SK-N-SH treated with all-trans-retinoic acid at 6 μM for 48 hours (cell line): ENCODE results near the gene VIT.

ENCODE experiments used
- ATAC-seq: fragments of 200-7000 bp; cut with Tn5 transposase; 3 replicates; pipeline ENCODE4 v1.9.1; 2020; ENCODE audit warnings: mild to moderate bottlenecking, moderate library complexity
- BACH2 ChIP-seq: fragments of 250-450 bp; sonication (Bioruptor Pico); IDR thresholded peaks from 2 replicates; pipeline ENCODE4 v1.9.0; 2021; ENCODE audit warnings: mild to moderate bottlenecking, borderline replicate concordance
- ESRRG ChIP-seq: fragments of 250-450 bp; sonication (Bioruptor Pico); IDR thresholded peaks from 2 replicates; pipeline ENCODE4 v1.6.1; 2021; ENCODE audit warnings: mild to moderate bottlenecking
- ISL1 ChIP-seq: fragments of 250-450 bp; sonication (Bioruptor Pico); IDR thresholded peaks from 2 replicates; pipeline ENCODE4 v2.1.2; 2022; ENCODE audit warnings: mild to moderate bottlenecking, moderate library complexity
- OSR1 ChIP-seq: fragments of 250-450 bp; sonication (Bioruptor Pico); IDR thresholded peaks from 2 replicates; pipeline ENCODE4 v1.8.0; 2022; ENCODE audit warnings: moderate library complexity, mild to moderate bottlenecking, inconsistent platforms
- PPARA ChIP-seq: fragments of 250-450 bp; sonication (Bioruptor Pico); IDR thresholded peaks from 2 replicates; pipeline ENCODE4 v1.5.0; 2020; ENCODE audit warnings: mild to moderate bottlenecking, borderline replicate concordance
- RARB ChIP-seq: fragments of 250-450 bp; sonication (Bioruptor Pico); IDR thresholded peaks from 2 replicates; pipeline ENCODE4 v1.8.0; 2021; ENCODE audit warnings: mild to moderate bottlenecking, moderate library complexity
- SNAI2 ChIP-seq: fragments of 250-450 bp; sonication (Bioruptor Pico); IDR thresholded peaks from 2 replicates; pipeline ENCODE4 v1.5.0; 2020; ENCODE audit warnings: mild to moderate bottlenecking, moderate library complexity
- TCF4 ChIP-seq: fragments of 250-450 bp; sonication (Bioruptor Pico); IDR thresholded peaks from 2 replicates; pipeline ENCODE4 v1.8.0; 2021; ENCODE audit warnings: mild to moderate bottlenecking, moderate library complexity, borderline replicate concordance
- TOX ChIP-seq: fragments of 250-450 bp; sonication (Bioruptor Pico); IDR thresholded peaks from 2 replicates; pipeline ENCODE4 v1.8.0; 2021; ENCODE audit warnings: mild to moderate bottlenecking, moderate library complexity, borderline replicate concordance
- ZFP3 ChIP-seq: fragments of 250-450 bp; sonication (Bioruptor Pico); IDR thresholded peaks from 2 replicates; pipeline ENCODE4 v1.5.0; 2020; ENCODE audit warnings: mild to moderate bottlenecking, moderate library complexity
- ZFP30 ChIP-seq: fragments of 450-650 bp; formaldehyde crosslinking; IDR thresholded peaks from 2 replicates; pipeline ENCODE4 v1.5.0; 2022; ENCODE audit warnings: mild to moderate bottlenecking, moderate library complexity
- ZNF8 ChIP-seq: fragments of 450-650 bp; formaldehyde crosslinking; IDR thresholded peaks from 2 replicates; pipeline ENCODE4 v1.5.0; 2020; ENCODE audit warnings: mild to moderate bottlenecking, moderate library complexity
- TF ChIP-seq, protein P1 (sequence below): fragments of 250-450 bp; sonication (Bioruptor Pico); IDR thresholded peaks from 2 replicates; pipeline ENCODE4 v1.8.0; 2021; ENCODE audit warnings: low read depth, mild to moderate bottlenecking, moderate library complexity, borderline replicate concordance
- TF ChIP-seq, protein P2 (sequence below): fragments of 250-450 bp; sonication (Bioruptor Pico); IDR thresholded peaks from 2 replicates; pipeline ENCODE4 v1.5.0; 2020; ENCODE audit warnings: mild to moderate bottlenecking, moderate library complexity
- TF ChIP-seq, protein P3 (sequence below): fragments of 250-450 bp; sonication (Bioruptor Pico); IDR thresholded peaks from 2 replicates; pipeline ENCODE4 v1.5.1; 2020; ENCODE audit warnings: low read depth, mild to moderate bottlenecking, moderate library complexity
- TF ChIP-seq, protein P4 (sequence below): fragments of 250-450 bp; sonication (Bioruptor Pico); IDR thresholded peaks from 2 replicates; pipeline ENCODE4 v1.8.0; 2020; ENCODE audit warnings: mild to moderate bottlenecking, moderate library complexity, borderline replicate concordance
- TF ChIP-seq, protein P5 (sequence below): fragments of 250-450 bp; sonication (Bioruptor Pico); IDR thresholded peaks from 2 replicates; pipeline ENCODE4 v1.5.1; 2021; ENCODE audit warnings: mild to moderate bottlenecking, moderate library complexity

The VIT gene

DNA sequence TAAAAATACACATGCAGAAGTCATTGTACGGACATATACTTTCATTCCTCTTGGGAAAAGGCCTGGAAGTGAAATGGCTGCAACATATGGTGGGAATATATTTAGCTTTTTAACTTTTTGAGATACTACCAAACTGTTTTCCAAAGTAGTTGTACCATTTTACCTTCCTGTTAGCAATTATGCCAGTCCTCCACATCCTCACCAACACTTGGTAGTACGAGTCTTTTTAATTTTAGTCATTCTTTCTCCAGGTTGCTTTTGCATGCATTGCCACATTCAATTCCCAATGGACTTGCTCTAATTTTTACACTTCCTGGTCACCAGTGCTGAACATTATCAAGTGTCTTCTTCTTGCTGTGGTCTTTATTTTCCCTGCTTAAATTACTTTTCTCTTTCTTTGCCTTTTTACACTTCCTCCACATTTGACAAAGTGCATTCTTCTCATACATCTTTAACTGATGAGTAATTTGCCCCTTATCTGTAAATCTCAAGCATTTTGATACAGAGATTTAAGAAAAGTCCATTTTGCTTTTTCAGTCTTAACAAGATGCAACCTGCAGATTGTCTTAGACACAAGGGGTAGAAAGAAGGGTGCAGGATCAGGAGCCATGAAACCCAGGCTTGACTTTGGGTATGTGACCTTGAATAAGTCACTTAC lies 14.5 kb downstream of the VIT start:
- TF ChIP-seq TOX (CRISPR knock-in tag), result no peak
- TF ChIP-seq, protein P1, sequence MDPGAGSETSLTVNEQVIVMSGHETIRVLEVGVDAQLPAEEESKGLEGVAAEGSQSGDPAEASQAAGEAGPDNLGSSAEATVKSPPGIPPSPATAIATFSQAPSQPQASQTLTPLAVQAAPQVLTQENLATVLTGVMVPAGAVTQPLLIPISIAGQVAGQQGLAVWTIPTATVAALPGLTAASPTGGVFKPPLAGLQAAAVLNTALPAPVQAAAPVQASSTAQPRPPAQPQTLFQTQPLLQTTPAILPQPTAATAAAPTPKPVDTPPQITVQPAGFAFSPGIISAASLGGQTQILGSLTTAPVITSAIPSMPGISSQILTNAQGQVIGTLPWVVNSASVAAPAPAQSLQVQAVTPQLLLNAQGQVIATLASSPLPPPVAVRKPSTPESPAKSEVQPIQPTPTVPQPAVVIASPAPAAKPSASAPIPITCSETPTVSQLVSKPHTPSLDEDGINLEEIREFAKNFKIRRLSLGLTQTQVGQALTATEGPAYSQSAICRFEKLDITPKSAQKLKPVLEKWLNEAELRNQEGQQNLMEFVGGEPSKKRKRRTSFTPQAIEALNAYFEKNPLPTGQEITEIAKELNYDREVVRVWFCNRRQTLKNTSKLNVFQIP (CRISPR knock-in tag), result no peak
- no peak for TF ChIP-seq PPARA
- no peak for TF ChIP-seq SNAI2
- TF ChIP-seq, protein P2, sequence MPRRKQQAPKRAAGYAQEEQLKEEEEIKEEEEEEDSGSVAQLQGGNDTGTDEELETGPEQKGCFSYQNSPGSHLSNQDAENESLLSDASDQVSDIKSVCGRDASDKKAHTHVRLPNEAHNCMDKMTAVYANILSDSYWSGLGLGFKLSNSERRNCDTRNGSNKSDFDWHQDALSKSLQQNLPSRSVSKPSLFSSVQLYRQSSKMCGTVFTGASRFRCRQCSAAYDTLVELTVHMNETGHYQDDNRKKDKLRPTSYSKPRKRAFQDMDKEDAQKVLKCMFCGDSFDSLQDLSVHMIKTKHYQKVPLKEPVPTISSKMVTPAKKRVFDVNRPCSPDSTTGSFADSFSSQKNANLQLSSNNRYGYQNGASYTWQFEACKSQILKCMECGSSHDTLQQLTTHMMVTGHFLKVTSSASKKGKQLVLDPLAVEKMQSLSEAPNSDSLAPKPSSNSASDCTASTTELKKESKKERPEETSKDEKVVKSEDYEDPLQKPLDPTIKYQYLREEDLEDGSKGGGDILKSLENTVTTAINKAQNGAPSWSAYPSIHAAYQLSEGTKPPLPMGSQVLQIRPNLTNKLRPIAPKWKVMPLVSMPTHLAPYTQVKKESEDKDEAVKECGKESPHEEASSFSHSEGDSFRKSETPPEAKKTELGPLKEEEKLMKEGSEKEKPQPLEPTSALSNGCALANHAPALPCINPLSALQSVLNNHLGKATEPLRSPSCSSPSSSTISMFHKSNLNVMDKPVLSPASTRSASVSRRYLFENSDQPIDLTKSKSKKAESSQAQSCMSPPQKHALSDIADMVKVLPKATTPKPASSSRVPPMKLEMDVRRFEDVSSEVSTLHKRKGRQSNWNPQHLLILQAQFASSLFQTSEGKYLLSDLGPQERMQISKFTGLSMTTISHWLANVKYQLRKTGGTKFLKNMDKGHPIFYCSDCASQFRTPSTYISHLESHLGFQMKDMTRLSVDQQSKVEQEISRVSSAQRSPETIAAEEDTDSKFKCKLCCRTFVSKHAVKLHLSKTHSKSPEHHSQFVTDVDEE (CRISPR knock-in tag), result no peak
- no peak for TF ChIP-seq ZNF8 (CRISPR knock-in tag)
- TF ChIP-seq ESRRG (CRISPR knock-in tag), result no peak
- no peak for TF ChIP-seq ISL1 (CRISPR knock-in tag)

DNA sequence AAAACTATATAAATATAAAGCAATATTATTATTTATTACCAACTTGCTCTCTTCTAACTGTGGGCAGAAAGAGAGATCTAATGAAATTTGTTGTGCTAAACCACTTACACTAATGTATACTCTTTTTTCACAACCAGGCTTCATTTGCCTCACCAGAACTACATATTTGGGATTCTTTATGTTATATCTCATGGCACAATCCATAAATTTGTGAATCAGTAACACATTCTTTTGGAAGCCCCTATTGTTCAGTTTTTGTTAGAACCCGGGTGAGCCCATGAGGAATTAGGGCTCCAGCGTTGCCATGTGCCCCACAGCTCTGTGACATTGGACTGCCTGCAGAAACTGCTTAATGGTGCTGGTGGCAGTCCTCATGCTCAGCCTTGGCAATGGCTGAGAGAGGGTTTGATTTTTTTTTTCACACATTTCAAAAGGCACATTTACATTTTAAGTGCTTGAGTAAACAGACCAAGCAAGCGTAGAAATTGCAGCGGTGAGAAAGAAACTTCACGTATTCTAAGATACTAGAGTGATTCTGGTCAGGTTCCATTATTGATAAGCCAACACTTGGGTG lies 15.3 kb downstream of the VIT start:
- ATAC-seq, result no peak
- TF ChIP-seq, protein P3, sequence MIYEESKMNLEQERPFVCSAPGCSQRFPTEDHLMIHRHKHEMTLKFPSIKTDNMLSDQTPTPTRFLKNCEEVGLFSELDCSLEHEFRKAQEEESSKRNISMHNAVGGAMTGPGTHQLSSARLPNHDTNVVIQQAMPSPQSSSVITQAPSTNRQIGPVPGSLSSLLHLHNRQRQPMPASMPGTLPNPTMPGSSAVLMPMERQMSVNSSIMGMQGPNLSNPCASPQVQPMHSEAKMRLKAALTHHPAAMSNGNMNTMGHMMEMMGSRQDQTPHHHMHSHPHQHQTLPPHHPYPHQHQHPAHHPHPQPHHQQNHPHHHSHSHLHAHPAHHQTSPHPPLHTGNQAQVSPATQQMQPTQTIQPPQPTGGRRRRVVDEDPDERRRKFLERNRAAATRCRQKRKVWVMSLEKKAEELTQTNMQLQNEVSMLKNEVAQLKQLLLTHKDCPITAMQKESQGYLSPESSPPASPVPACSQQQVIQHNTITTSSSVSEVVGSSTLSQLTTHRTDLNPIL (CRISPR knock-in tag), result no peak
- TF ChIP-seq OSR1 (CRISPR knock-in tag), result no peak
- no peak for TF ChIP-seq ZFP3 (CRISPR knock-in tag)
- no peak for TF ChIP-seq ZNF8 (CRISPR knock-in tag)
- TF ChIP-seq, protein P4, sequence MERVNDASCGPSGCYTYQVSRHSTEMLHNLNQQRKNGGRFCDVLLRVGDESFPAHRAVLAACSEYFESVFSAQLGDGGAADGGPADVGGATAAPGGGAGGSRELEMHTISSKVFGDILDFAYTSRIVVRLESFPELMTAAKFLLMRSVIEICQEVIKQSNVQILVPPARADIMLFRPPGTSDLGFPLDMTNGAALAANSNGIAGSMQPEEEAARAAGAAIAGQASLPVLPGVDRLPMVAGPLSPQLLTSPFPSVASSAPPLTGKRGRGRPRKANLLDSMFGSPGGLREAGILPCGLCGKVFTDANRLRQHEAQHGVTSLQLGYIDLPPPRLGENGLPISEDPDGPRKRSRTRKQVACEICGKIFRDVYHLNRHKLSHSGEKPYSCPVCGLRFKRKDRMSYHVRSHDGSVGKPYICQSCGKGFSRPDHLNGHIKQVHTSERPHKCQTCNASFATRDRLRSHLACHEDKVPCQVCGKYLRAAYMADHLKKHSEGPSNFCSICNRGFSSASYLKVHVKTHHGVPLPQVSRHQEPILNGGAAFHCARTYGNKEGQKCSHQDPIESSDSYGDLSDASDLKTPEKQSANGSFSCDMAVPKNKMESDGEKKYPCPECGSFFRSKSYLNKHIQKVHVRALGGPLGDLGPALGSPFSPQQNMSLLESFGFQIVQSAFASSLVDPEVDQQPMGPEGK, result no peak
- no peak for TF ChIP-seq TCF4 (CRISPR knock-in tag)
- TF ChIP-seq ZFP30 (CRISPR knock-in tag), result no peak
- no peak for TF ChIP-seq RARB (CRISPR knock-in tag)
- TF ChIP-seq, protein P2 (CRISPR knock-in tag), result no peak
- TF ChIP-seq ISL1 (CRISPR knock-in tag), result no peak
- TF ChIP-seq TOX (CRISPR knock-in tag), result no peak
- TF ChIP-seq, protein P5, sequence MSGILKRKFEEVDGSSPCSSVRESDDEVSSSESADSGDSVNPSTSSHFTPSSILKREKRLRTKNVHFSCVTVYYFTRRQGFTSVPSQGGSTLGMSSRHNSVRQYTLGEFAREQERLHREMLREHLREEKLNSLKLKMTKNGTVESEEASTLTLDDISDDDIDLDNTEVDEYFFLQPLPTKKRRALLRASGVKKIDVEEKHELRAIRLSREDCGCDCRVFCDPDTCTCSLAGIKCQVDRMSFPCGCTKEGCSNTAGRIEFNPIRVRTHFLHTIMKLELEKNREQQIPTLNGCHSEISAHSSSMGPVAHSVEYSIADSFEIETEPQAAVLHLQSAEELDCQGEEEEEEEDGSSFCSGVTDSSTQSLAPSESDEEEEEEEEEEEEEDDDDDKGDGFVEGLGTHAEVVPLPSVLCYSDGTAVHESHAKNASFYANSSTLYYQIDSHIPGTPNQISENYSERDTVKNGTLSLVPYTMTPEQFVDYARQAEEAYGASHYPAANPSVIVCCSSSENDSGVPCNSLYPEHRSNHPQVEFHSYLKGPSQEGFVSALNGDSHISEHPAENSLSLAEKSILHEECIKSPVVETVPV (CRISPR knock-in tag), result no peak
- no peak for TF ChIP-seq BACH2 (CRISPR knock-in tag)
- no peak for TF ChIP-seq SNAI2

More for the DNA sequence above, 14.5 kb downstream of the VIT start:
- no peak for ATAC-seq
